Stimulated activated CD4-positive, alpha-beta T cell treated with anti-CD3 and anti-CD28 coated beads, TNF-alpha, amount 100 ng/mL, for 4 hours (primary cell): Measurements from ENCODE around the gene OR1E1.
A peak's percentile ranks its signal among the peaks of the same experiment; 100 is the strongest.
"Not testable (repeated sequence)": the region's sequence is repeated elsewhere in the genome, so short reads cannot be mapped to it uniquely, and the experiment has no call there.

Source experiments
- DNase-seq, 3 experiments: peaks; one replicate each; pipeline ENCODE4 v3.0.0-alpha.2; 2020; ENCODE audit warnings: low read depth in 3 of 3

Gene OR1E1

DNA sequence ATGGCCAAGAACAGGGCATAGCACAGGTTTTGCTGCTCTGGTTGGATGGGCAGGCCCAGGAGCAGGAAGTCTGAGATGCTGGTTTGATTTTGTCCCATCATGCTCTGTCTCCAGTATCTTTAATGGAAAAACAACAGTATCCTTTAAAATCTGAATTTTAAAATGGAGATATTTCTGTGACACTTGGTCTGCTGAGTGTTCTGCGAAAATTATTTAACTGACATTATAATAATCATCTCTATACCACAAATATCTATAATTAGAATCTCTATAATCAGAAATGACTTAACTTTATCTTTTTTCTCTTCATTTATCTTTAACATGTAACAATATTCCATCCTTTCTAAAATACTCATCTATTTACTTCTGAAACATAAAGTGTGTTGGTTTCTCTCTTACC lies at the start of gene OR1E1:
OR1E1 (minus strand) TSS at position 101 of the 400 bp plus-strand sequence; CDS start at position 101, 0 bp downstream.
- no peak for DNase-seq

DNA sequence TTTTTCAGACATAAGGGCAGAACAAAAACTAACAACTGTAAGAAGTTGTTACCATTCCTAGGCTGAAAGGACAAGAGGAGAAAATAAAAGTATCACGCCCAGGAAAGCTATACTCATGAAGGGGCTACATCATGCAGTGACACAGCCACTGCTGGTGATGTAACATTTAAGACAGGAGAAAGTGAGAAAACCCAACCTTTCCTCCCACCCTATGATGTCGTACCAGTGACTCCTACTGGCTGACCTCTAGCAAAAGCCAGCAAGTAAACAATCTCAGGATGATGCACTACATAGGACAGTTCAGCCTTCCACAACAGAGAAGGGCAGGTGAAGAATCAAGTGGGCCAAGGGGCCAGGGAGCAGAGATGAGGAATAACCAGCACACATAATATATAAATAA lies 49.4 kb upstream of the OR1E1 start:
- no peak for DNase-seq

GRCh38 chr17:3440451-3440850 lies 42.2 kb upstream of the OR1E1 start:
- DNase-seq, result no peak

DNA sequence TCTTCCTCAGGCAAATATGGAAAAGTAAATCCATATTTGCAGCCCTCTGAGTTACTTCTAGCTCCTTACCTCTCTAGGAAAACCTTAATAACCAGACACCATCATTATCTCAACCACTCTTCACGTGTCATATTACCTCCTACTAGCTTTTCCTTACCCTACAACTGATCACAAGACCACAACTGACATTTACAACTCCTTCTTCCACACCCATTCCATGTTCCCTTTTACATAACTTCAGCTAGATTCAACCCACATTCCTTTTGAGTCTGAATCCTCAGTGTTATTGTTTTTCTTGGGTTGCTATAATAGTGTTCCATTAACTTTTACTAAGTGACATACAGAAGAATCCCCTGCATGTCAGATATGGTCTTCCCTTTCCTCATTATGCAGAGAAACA lies 40.2 kb upstream of the OR1E1 start:
- DNase-seq, result no peak

GRCh38 chr17:3433741-3434140 lies 35.5 kb upstream of the OR1E1 start, which contains the start of gene OR1E2:
OR1E2 (minus strand) TSS chr17:3433841; CDS start chr17:3433841, 0 bp downstream.
- DNase-seq, result no peak

DNA sequence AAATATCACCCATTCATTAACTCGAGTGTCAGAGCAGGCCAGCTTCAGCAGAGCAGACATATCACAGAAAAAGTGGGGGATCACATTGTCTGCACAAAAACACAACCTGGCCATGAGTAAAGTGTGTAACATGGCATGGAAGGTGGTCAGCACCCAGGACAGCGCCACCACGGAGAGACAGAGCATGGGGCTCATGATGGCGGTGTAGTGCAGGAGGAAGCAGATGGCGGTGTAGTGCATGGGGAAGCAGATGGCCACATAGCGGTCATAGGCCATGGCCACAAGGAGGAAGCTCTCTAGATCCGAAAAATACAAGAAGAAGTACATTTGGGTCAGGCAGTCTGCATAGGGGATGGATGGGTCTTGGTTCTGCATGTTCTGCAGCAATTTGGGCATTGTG lies 35.0 kb upstream of the OR1E1 start:
- not testable (repeated sequence) for DNase-seq

DNA sequence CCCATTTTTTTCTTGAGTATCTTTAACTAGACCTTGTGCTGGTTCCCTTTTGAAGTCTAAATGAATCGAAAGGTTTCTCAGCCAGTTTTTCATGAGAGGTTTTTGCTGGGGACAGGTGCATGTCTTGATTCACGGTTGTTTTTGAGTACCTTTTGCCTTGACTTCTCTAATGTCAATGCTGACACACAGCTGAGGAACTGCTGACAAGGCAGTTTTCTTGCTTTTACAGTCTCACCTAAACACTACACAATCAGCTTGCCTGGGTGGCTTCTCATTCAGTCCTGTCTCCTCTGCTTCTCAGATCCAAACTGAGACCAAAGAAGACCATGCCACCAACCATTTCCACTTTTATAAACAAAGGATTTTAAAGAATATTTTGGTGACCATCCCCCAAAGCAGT lies 20.0 kb upstream of the OR1E1 start:
- no peak for DNase-seq

DNA sequence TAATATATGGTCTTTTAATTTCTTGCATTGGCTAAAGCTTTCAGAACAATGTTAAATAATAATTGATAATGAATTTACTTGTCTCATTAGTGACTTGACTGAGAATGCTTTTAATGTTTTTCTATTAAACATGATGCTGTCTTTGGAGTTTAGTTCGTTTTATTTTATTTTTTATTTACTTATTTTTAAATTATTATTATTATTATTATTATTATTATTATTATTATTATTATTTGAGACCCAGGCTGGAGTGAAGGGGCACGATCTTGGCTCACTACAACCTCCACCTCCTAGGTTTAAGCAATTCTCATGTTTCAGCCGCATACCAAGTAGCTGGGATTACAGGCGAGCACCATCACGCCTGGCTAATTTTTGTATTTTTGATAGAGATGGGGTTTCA lies 17.4 kb upstream of the OR1E1 start:
- no peak for DNase-seq

DNA sequence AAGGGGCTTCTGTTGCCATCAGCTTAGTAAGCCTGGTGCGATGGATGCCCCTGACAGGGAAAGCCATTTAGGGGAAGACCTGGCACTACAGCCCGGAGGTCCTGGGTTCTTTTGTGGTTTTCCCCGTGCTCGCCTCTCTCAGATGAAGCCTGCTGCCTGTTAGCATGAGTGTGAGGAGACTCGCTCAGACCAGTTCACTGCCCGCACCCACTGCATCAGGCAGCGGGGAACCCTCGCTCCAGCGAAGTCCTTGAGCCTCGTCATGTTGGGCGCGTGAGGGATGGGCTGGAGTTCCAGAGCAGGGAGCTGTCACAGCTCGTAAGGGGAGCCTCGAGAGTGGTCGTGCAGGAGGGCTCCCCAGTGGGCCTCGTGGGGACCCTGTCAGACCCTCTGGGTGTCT lies 14.0 kb upstream of the OR1E1 start:
- not testable (repeated sequence) for DNase-seq

DNA sequence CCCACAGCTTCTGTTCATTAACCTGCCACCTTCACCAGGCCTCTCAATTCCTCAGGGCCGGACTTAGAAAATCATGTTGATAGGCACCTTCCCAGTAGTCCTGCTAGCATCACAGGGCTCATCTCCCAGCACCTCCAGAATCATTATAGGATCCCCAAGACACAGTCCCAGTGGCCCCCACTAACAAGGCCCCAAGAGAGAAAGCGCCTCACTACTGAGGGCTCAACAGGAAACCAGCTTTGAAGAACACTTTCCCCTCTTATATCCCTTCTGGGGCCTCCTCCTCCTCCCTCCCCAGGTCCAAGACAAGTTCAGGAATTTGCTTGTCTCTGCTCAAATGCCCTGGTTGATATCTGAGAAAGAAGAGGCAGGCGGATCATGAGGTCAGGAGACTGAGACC lies 12.9 kb upstream of the OR1E1 start, which contains the start of gene OR3A3:
OR3A3 (plus strand) TSS at position 301 of the 400 bp plus-strand sequence.
- DNase-seq, result no peak

DNA sequence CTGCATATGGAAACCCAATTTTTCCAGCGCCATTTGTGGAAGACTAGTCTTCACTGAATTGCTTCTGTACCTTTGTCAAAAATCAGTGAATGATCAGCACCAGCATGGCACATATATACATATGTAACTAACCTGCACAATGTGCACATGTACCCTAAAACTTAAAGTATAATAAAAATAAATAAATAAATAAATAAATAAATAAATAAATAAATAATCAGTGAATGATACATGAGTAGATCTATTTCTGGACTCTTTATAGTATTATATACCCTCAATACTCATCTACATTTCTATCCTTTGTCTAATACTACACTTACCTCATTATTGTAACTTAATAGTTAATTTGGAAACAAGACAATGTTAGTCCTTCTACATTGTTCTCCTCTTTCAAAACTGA lies 5.6 kb upstream of the OR1E1 start:
- DNase-seq, result not testable (repeated sequence)

GRCh38 chr17:3401786-3402185 lies 3.6 kb upstream of the OR1E1 start:
- DNase-seq, result no peak

- no peak for DNase-seq
These were observed 1.8 kb upstream of the OR1E1 start for GRCh38 chr17:3400055-3400454.

- not testable (repeated sequence) for DNase-seq
These were observed 409 bp downstream of the OR1E1 start for GRCh38 chr17:3397801-3398200.

DNA sequence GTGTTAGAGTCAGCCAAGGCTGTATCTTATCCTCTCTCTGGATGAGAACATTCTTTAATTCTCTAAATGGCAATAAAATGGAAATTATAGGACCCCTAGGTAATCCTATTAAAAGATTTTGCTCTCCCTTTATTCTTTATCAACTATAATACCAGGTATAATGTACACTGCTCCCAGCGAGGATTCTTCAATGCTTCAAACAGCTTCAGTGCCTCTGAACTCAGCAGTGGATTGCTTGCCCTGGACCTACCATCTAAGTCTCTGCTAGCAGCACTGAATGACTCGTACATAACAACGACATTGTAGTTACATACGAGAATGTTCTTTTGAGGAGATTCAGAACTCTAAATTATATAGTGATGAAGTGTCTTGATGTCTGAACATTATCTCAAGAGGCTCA lies 8.4 kb downstream of the OR1E1 start:
- no peak for DNase-seq

DNA sequence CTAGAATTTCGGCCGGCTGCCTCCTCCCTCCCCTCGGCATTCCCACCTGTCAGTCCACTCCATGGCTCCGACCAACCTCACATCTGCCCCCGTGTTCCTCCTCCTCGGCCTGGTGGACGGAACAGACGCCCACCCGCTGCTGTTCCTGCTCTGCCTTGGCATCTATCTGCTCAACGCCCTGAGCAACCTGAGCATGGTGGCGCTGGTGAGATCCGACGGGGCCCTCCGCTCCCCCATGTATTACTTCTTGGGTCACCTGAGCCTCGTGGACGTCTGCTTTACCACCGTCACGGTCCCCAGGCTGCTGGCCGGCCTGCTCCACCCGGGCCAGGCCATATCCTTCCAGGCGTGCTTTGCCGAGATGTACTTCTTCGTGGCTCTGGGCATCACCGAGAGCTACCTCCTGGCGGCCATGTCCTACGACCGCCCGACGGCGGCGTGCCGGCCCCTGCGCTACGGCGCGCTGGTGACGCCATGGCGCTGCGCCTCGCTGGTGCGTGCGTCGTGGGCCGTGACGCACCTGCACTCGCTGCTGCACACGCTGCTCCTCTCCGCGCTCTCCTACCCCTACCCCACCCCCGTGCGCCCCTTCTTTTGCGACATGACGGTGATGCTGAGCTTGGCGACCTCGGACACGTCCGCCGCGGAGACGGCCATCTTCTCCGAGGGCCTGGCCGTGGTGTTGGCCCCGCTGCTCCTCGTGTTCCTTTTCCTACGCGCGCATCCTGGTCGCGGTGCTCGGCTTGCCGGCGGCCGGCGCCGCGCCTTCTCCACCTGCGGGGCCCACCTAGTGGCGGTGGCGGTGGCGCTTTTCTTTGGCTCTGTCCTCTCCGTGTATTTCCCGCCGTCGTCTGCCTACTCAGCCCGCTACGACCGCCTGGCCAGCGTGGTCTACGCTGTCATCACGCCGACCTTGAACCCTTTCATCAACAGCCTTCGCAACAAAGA lies 12.1 kb downstream of the OR1E1 start, which contains the start of gene OR3A2:
OR3A2 (minus strand) TSS at position 440 of the 948 bp plus-strand sequence.
- DNase-seq, result peak in 1 of 3 experiments; percentile 1

DNA sequence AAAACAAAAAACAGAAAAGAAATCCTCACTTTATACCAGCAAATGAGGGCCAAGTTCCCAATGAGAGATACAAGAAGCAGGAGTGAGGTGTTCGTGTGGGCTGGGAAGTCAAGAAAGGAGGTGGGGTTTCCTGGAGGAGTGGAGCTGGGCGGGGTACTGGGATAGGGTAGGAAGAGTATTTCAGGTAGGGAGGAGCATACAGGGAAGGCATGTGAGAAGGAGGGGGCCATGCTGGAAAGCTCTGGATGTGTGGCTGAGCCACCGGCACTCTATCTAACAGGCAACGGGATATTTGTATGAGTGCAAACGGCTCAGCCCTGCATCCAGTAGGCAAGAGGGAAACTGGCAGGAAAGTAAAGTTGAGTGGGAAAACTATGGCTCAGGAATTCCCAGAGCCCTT lies 16.3 kb downstream of the OR1E1 start:
- no peak for DNase-seq

DNA sequence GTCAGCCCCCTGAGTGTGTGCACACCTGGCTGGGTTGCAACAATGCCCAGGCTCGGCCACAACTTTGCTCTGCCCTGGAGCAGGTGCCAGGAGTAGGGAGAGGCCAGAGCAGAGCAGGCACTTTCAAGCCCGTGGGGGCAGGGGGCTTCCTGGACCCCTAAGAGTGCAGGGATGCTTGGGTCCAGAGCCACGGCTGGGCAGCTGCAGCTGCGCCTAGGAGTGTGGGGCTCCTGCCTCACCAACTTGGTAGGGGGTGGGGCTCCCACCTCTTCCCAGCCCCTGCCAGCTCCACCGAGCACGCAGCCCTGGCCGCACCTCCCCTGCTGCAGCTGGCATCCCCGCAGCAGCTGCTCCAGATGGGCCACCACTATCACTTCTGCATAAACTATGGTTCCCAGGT lies 19.9 kb downstream of the OR1E1 start:
- no peak for DNase-seq

DNA sequence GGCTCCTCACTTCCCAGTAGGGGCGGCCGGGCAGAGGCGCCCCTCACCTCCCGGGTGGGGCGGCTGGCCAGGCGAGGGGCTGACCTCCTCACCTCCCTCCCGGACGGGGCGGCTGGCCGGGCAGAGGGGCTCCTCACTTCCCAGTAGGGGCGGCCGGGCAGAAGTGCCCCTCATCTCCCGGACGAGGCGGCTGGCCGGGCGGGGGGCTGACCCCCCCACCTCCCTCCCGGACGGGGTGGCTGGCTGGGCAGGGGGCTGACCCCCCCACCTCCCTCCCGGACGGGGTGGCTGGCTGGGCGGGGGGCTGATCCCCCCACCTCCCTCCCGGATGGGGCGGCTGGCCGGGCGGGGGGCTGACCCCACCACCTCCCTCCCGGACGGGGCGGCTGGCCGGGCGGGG lies 27.0 kb downstream of the OR1E1 start:
- DNase-seq, result not testable (repeated sequence)
